GM19193 (cell line): ENCODE data around the gene RAB3IL1.

Experiments
- POLR2A ChIP-seq: IDR thresholded peaks from 4 replicates; pipeline ENCODE4 v1.6.1; 2011; ENCODE audit not compliant: insufficient read depth, insufficient read length; ENCODE audit errors: extremely low read depth

RAB3IL1 gene

GRCh38 chr11:61874853-61875252, 42.5 kb downstream of the RAB3IL1 start:
- TF ChIP-seq POLR2A = no peak

DNA sequence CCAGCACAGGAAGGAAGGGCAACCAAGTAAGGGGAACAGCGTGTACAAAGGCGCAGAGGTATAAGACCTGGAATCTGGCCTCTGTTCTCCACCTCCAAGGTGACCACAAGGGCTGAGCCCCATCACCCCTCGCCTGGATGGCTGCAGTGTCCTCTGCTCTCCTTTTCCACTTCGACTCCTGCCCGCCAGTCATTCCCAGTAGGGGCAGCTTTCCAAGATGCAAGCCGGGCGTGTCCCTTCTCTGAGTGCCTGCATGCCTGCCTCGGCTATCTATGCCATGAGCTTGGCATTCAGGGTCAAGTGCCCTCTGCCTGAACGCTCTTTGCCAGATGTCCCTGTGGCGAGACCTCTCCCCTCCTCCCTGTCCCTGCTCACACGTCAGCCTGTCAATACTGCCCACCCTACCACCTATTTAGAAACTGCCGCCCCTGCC, 43.0 kb downstream of the RAB3IL1 start:
- no peak for TF ChIP-seq POLR2A

GRCh38 chr11:61873588-61874376, 43.6 kb downstream of the RAB3IL1 start:
- TF ChIP-seq POLR2A = no peak

- TF ChIP-seq POLR2A = no peak
Observed at GRCh38 chr11:61872935-61873565, 44.3 kb downstream of the RAB3IL1 start.

DNA sequence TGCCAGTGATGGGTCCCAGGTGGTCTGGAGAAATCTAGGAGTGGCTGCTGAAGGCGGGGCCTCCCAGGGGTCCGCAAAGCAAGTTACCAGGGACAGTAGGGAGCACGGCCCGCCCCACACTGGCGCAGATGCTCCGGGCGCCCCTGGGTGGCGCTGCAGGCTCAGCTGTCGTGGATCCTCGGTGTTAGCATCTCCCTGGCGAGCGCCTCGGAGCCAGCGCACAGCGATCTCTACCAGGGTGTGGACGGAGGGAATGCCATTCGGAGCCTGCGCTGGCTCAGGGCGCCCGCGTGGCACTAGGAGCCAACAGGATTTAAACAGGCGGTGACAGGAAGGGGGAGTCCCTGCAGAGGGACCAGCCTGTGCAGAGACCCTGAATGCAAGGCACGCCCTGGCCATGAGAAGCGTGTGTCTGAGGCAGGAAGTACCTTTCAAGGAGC, 46.2 kb downstream of the RAB3IL1 start:
- TF ChIP-seq POLR2A = no peak

DNA sequence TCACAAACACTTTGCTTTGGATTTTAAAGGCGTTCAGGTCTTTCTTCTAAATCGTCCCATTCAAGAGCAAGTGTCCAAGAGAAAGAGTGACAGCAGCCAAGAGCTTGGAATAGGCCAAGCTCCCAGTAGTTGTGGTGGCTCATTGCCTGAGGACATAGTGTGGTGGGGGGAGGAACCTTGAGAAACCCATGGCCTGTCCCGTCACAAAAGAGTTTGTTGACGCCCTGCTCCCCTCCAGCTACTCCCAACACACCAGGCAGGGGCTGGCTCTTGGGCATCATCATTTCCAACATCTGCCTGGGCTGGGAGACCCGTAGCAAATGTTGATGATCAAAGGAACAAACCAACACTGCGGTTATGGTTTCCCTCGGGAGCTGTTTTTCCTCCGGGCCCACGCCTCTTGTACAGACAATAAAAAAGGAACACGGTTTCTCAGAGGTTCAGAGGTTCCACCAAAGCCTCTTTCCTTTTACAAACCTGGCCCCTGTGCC, 46.8 kb downstream of the RAB3IL1 start:
- no peak for TF ChIP-seq POLR2A

- TF ChIP-seq POLR2A = no peak
Observed at GRCh38 chr11:61869708-61870451, 47.5 kb downstream of the RAB3IL1 start.

GRCh38 chr11:61869429-61869707, 48.0 kb downstream of the RAB3IL1 start:
- no peak for TF ChIP-seq POLR2A

DNA sequence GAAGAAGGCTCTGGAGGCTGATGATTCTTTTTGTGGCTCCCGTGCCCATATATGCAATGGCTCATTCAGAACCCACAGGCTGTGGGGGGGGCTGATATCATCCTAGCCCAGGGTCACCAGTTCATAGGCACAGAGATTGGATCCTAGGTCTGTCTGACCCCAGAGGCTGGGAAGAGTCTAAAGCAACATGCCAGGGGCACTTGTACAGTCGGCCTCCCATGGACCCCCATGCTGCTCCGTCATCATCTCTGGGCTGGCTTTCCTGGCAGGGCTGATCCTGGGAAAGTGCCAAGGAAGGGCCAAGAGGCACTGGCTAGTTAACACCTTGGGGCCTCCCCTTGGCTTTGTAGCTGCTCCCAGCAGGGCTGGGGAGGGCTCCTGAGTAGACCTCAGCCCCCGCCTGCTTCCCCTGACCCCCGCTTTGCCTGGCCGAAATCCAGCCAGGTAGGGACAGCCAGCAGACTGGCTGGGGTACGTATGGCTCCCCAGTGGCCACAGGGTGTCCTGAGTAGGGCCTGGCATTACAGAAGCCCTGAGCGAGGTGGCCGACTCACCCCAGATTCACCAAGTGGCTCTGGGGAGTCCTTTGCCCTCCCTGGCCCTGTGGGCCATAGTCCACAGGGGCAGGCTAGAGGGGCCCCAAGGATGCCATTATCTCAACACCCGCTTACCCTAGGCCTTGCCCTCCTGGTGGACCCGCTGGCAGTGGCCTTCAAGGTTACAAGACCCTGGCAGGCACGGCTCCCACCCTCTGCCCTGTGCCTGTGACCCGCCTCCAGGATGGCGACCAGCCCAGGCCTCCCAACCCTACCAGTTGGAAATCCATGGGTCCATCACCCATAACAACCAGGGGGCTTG, 48.6 kb downstream of the RAB3IL1 start:
- TF ChIP-seq POLR2A = peak; percentile 27

DNA sequence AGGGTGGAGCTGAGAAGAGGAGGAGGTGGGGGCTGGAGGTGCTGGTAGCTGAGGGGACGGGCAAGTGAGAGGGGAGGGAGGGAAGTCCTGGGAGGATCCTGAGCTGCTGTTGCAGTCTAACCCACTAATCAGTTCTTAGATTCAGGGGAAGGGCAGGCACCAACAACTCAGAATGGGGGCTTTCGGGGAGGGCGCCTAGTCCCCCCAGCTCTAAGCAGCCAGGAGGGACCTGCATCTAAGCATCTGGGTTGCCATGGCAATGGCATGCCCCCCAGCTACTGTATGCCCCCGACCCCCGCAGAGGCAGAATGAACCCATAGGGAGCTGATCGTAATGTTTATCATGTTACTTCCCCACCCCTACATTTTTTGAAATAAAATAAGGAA, 50.4 kb downstream of the RAB3IL1 start:
- TF ChIP-seq POLR2A = no peak

DNA sequence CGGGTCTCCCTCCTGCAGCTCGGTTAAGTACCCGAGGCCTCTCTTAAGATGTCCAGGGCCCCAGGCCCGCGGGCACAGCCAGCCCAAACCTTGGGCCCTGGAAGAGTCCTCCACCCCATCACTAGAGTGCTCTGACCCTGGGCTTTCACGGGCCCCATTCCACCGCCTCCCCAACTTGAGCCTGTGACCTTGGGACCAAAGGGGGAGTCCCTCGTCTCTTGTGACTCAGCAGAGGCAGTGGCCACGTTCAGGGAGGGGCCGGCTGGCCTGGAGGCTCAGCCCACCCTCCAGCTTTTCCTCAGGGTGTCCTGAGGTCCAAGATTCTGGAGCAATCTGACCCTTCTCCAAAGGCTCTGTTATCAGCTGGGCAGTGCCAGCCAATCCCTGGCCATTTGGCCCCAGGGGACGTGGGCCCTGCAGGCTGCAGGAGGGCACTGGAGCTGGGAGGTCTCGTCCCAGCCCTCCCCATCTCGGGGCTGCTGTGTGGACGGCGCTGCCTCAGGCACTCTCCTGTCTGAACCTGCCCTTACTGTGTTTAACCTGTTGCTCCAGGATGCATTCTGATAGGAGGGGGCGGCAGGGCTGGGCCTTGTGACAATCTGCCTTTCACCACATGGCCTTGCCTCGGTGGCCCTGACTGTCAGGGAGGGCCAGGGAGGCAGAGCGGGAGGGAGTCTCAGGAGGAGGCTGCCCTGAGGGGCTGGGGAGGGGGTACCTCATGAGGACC, 51.0 kb downstream of the RAB3IL1 start:
- TF ChIP-seq POLR2A = peak; percentile 16

DNA sequence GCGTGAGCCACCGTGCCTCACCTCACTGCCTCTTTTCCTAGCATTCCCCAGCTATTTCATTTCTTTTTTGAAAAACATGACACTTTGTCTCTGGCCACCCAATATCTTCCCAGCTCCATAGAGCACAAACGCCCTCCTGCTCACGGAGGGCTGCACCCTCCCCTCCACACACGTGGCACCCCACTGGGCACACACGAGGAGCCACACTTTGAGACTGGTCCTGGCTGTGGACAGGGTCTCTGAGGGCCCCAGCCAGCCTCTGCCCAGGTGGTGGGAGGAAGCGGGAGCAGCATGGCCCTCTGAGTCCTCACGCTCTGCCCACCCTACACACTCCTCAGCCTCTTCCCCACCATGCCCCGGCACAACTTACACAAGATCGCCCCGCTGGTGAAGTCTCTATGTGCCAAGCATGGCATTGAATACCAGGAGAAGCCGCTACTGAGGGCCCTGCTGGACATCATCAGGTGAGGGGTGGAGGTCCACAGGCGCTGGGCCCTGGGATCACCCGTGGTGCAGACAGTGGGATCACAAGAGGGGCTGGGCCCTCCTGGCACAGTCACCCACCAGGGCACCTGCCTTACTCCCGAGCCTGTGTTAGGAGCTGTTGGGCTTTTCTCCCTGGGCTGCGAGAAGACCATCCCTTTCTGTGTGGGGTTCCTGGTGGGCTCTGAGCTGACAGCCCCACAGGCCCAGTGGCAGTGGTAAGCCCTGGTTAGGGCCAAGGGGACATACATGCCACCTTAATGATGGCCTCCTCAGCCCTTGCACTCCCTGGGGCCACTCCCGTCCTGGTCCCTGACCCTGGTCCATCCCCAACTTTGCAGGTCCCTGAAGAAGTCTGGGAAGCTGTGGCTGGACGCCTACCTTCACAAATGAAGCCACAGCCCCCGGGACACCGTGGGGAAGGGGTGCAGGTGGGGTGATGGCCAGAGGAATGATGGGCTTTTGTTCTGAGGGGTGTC, 52.3 kb downstream of the RAB3IL1 start:
- peak; percentile 14 for TF ChIP-seq POLR2A

GRCh38 chr11:61863548-61864081, 53.8 kb downstream of the RAB3IL1 start:
- TF ChIP-seq POLR2A = no peak
